ENCODE measurements around the gene KRTAP24-1. TPM values are rescaled to one million over a fixed set of nuclear protein-coding genes. Genes with fewer than 3 reads are reported as not detected.

KRTAP24-1 gene
- total and polyA plus RNA-seq, 9 of the 15 experiments (the other 6 are each of a cell fraction or from before 2014, with no cell fraction given): not detected

DNA sequence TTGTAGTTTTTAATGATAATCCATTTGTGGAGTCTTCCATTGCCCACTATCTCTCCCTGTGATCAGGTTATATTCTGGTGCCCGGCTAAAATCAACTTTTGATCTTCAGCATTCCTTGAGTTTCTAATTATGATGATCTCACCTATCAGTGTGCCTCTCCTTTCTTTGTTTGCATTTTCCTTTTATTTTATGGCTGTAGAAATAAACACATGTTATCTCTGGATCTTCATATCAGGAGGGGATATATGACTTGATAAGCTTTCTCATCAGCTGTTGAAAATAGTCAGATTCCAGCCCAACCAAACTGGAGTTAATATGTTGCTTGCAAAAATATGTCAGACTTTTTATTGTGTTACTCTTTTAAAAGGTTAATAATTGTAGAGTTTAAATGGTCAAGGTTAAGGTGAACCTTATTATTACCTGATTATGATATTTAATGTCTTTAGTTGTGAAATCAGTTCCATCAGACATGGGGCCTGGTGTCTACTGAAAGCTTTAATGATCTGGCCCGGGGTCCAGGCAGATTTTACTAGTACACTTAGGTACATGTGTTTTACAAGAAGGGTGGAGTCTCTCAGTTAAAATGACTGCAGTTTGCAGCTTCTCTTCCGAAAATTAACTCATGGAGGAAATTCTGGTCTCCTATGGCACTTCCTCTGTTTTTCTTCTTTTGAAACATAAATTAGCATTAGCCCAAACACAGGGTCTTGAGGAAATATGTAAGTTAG lies 12.8 kb downstream of the KRTAP24-1 start:
- ATAC-seq (no peak), DNase-seq (ENCODE audit: extremely low read depth in 1 of 4, low spot score in 3 of 4) (no peak), FAIRE-seq (no peak)
- H3K9ac ChIP-seq (ENCODE audit: insufficient read depth in 1 of 2, low read depth in 2 of 2, low read length in 2 of 2): no peak overlapping the region
- H2AFZ ChIP-seq (ENCODE audit: low read depth, low read length): no peak overlapping the region
- H4K20me1 ChIP-seq (replicated peaks; ENCODE audit: control insufficient read depth, insufficient read depth, low read length): no peaks in the 10 kb centered on the region
- intact Hi-C loops (cut with micrococcal nuclease): no loop called here
- 1% methylated on average over 3 of the region's 3 CpGs for WGBS (ENCODE audit: insufficient coverage, low coverage, missing lambda C conversion rate)
- no peaks in the 10 kb centered on the region for H3K27me3 ChIP-seq (ENCODE audit: control insufficient read depth in 2 of 2, insufficient read depth in 2 of 2, low read length in 2 of 2)
- no peak overlapping the region for H3K4me2 ChIP-seq (ENCODE audit: insufficient read depth, low read length)
- no peak for TF ChIP-seq PURB (CRISPR knock-in tag; IDR thresholded peaks at IDR 0.05; ENCODE audit: low read depth)
- TF ChIP-seq XRCC5 (IDR thresholded peaks at IDR 0.05; ENCODE audit: low read depth, low read length): no peak
- TF ChIP-seq, protein P1, sequence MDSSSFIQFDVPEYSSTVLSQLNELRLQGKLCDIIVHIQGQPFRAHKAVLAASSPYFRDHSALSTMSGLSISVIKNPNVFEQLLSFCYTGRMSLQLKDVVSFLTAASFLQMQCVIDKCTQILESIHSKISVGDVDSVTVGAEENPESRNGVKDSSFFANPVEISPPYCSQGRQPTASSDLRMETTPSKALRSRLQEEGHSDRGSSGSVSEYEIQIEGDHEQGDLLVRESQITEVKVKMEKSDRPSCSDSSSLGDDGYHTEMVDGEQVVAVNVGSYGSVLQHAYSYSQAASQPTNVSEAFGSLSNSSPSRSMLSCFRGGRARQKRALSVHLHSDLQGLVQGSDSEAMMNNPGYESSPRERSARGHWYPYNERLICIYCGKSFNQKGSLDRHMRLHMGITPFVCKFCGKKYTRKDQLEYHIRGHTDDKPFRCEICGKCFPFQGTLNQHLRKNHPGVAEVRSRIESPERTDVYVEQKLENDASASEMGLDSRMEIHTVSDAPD (CRISPR knock-in tag; IDR thresholded peaks at IDR 0.05): no peak
- no peak for TF ChIP-seq STAT5A (IDR thresholded peaks at IDR 0.05; ENCODE audit: borderline replicate concordance, low read length)
- no peak for TF ChIP-seq BHLHE40 (IDR thresholded peaks at IDR 0.05; ENCODE audit: low read length)
- TF ChIP-seq, protein P2, sequence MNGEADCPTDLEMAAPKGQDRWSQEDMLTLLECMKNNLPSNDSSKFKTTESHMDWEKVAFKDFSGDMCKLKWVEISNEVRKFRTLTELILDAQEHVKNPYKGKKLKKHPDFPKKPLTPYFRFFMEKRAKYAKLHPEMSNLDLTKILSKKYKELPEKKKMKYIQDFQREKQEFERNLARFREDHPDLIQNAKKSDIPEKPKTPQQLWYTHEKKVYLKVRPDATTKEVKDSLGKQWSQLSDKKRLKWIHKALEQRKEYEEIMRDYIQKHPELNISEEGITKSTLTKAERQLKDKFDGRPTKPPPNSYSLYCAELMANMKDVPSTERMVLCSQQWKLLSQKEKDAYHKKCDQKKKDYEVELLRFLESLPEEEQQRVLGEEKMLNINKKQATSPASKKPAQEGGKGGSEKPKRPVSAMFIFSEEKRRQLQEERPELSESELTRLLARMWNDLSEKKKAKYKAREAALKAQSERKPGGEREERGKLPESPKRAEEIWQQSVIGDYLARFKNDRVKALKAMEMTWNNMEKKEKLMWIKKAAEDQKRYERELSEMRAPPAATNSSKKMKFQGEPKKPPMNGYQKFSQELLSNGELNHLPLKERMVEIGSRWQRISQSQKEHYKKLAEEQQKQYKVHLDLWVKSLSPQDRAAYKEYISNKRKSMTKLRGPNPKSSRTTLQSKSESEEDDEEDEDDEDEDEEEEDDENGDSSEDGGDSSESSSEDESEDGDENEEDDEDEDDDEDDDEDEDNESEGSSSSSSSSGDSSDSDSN (IDR thresholded peaks at IDR 0.05; ENCODE audit: borderline replicate concordance in 1 of 2, low read depth in 2 of 2, low read length in 2 of 2): no peak
- no peaks in the 10 kb centered on the region; the same call in 1 of the 2 replicates for H3K9me3 ChIP-seq (replicated peaks; ENCODE audit: control insufficient read depth, insufficient read depth, low read depth, low read length)
- H3K4me1 ChIP-seq (replicated peaks in 1 of 2; ENCODE audit: control insufficient read depth in 2 of 2, insufficient read depth in 2 of 2, low read length in 2 of 2): no peaks in the 10 kb centered on the region
- BruUV-seq (replicated peaks): no TSS peak
- no peak overlapping the region for H3K27ac ChIP-seq (ENCODE audit: extremely low read depth, low read depth, low read length)
- in situ Hi-C loops (cut with MboI): no loop called here
- H3K79me2 ChIP-seq (ENCODE audit: control insufficient read depth, insufficient read depth, low read length): no peaks in the 10 kb centered on the region
- POLR2A ChIA-PET: no interaction called here
- H3K9me1 ChIP-seq (ENCODE audit: control insufficient read depth, insufficient read depth, low read length): no peaks in the 10 kb centered on the region
- CTCF ChIA-PET (ENCODE audit: low intra/inter-chr PET ratio): no interaction called here
- no peaks in the 10 kb centered on the region for H3K36me3 ChIP-seq (ENCODE audit: control insufficient read depth, insufficient read depth, low read length)
- no peak overlapping the region for H3K4me3 ChIP-seq

Measured in K562 (cell line).